Measurements from ENCODE around the gene NLE1. TPM values are rescaled to one million over a fixed set of nuclear protein-coding genes. Genes with fewer than 3 reads are reported as not detected.

NLE1 gene
- total RNA-seq, 2 donors from 2014 or later = 12.9 to 17.9 TPM

GRCh38 chr17:35166526-35166925 lies 24.4 kb upstream of the NLE1 start:
- H3K36me3 ChIP-seq (replicated peaks in 1 of 2; ENCODE audit: insufficient read depth in 1 of 2, low read depth in 2 of 2) = no peaks in the 10 kb centered on the region
- H3K27me3 ChIP-seq = no peaks in the 10 kb centered on the region
- TF ChIP-seq CTCF (IDR thresholded peaks at IDR 0.05) (no peak), POLR2A (IDR thresholded peaks at IDR 0.05) (no peak)
- H3K4me1 ChIP-seq = peaks cover under 1% of the 10 kb centered on the region
- no peak overlapping the region for H3K4me3 ChIP-seq
- DNase-seq = no peak
- no peak for ATAC-seq
- 52 to 100% methylated on average over 1 to 5 of the region's 5 CpGs for WGBS, 2 donors
- intact Hi-C loops (cut with DNase I) = loop anchor here (10.0 kb wide), 2 partner anchors 148 to 368 kb away; partner anchors contain the start of gene SLFN12L
- H3K9me3 ChIP-seq = no peaks in the 10 kb centered on the region
- no peak overlapping the region for H3K27ac ChIP-seq

GRCh38 chr17:35164716-35165115 lies 22.6 kb upstream of the NLE1 start:
- TF ChIP-seq POLR2A (IDR thresholded peaks at IDR 0.05) (no peak), CTCF (IDR thresholded peaks at IDR 0.05) (no peak)
- H3K4me3 ChIP-seq = no peak overlapping the region
- intact Hi-C loops (cut with DNase I) = loop anchor here (10.0 kb wide), 2 partner anchors 150 to 370 kb away; partner anchors contain the start of gene SLFN12L
- no peaks in the 10 kb centered on the region for H3K27me3 ChIP-seq
- DNase-seq = no peak
- no peaks in the 10 kb centered on the region for H3K9me3 ChIP-seq
- H3K36me3 ChIP-seq (replicated peaks in 1 of 2; ENCODE audit: insufficient read depth in 1 of 2, low read depth in 2 of 2) = no peaks in the 10 kb centered on the region
- no peaks in the 10 kb centered on the region for H3K4me1 ChIP-seq
- no peak for ATAC-seq
- no peak overlapping the region for H3K27ac ChIP-seq
- 49 to 72% methylated on average over 5 of the region's 5 CpGs for whole genome bisulfite sequencing, 2 donors

GRCh38 chr17:35163886-35164285 lies 21.8 kb upstream of the NLE1 start:
- H3K4me1 ChIP-seq = no peaks in the 10 kb centered on the region
- H3K4me3 ChIP-seq = no peak overlapping the region
- H3K27ac ChIP-seq = no peak overlapping the region
- H3K27me3 ChIP-seq = no peaks in the 10 kb centered on the region
- no peaks in the 10 kb centered on the region for H3K9me3 ChIP-seq
- WGBS, 2 donors = 91% methylated on average over 7 of the region's 7 CpGs
- ATAC-seq (no peak), DNase-seq (no peak)
- no peaks in the 10 kb centered on the region for H3K36me3 ChIP-seq (replicated peaks in 1 of 2; ENCODE audit: insufficient read depth in 1 of 2, low read depth in 2 of 2)
- TF ChIP-seq CTCF (IDR thresholded peaks at IDR 0.05) = no peak
- intact Hi-C loops (cut with DNase I) = loop anchor here (10.0 kb wide), 2 partner anchors 151 to 371 kb away; partner anchors contain the start of gene SLFN12L

GRCh38 chr17:35162755-35163154 lies 20.7 kb upstream of the NLE1 start:
- TF ChIP-seq CTCF (IDR thresholded peaks at IDR 0.05) (no peak), POLR2A (IDR thresholded peaks at IDR 0.05) (no peak)
- no peak for ATAC-seq
- H3K36me3 ChIP-seq (replicated peaks in 1 of 2; ENCODE audit: insufficient read depth in 1 of 2, low read depth in 2 of 2) = no peaks in the 10 kb centered on the region
- 67 to 72% methylated on average over 4 of the region's 4 CpGs for WGBS, 2 donors
- intact Hi-C loops (cut with DNase I) = loop anchor here (10.0 kb wide), 2 partner anchors 152 to 372 kb away; partner anchors contain the start of gene SLFN12L
- H3K9me3 ChIP-seq = no peaks in the 10 kb centered on the region
- DNase-seq = no peak
- H3K27ac ChIP-seq = no peak overlapping the region
- no peak overlapping the region for H3K4me3 ChIP-seq
- no peaks in the 10 kb centered on the region for H3K4me1 ChIP-seq
- H3K27me3 ChIP-seq = no peaks in the 10 kb centered on the region

- no peaks in the 10 kb centered on the region for H3K27me3 ChIP-seq
- no peak for TF ChIP-seq CTCF (IDR thresholded peaks at IDR 0.05)
- no peak for TF ChIP-seq POLR2A (IDR thresholded peaks at IDR 0.05)
- no peaks in the 10 kb centered on the region for H3K4me1 ChIP-seq
- H3K36me3 ChIP-seq (replicated peaks in 1 of 2; ENCODE audit: insufficient read depth in 1 of 2, low read depth in 2 of 2) = no peaks in the 10 kb centered on the region
- H3K4me3 ChIP-seq = no peak overlapping the region
- intact Hi-C loops (cut with DNase I) = loop anchor here (10.0 kb wide), 2 partner anchors 153 to 373 kb away; partner anchors contain the start of gene SLFN12L
- no peak overlapping the region for H3K27ac ChIP-seq
- no peaks in the 10 kb centered on the region for H3K9me3 ChIP-seq
- 36 to 42% methylated on average over 3 of the region's 3 CpGs for WGBS, 2 donors
- ATAC-seq (no peak), DNase-seq (no peak)
These were observed 19.2 kb upstream of the NLE1 start for GRCh38 chr17:35161281-35161761.
